OCI-LY3 (cell line): ENCODE measurements around the gene NECAP2.

ENCODE experiments used
- CTCF ChIP-seq: fragments of 200-600, 300-600 bp; sonication (generic); IDR thresholded peaks from 2 replicates; pipeline ENCODE4 v1.5.1; 2014; ENCODE audit warnings: antibody characterized with exemption, low read length, low read depth
- EZH2phosphoT487 ChIP-seq: fragments of 200-600 bp; shearing (Covaris generic); IDR thresholded peaks from 2 replicates; pipeline ENCODE4 v1.6.1; 2018; ENCODE audit warnings: antibody characterized with exemption, mixed run types, low read depth

- TF ChIP-seq CTCF (no peak), EZH2phosphoT487 (no peak)
Observed at GRCh38 chr1:16464917-16465625, 24.5 kb downstream of the NECAP2 start.
